NCI-H526 (cell line): ENCODE results near the gene CYP3A4.

Experiments
- DNase-seq, 2 experiments: peaks; one replicate each; lab custom pipeline; 2025; lab: John Stamatoyannopoulos, UW

The CYP3A4 gene

GRCh38 chr7:99720800-99721595 lies 63.0 kb downstream of the CYP3A4 start:
- no peak for DNase-seq

GRCh38 chr7:99719996-99720769 lies 63.8 kb downstream of the CYP3A4 start:
- DNase-seq: no peak

GRCh38 chr7:99713995-99714570 lies 69.9 kb downstream of the CYP3A4 start:
- DNase-seq: no peak

DNA sequence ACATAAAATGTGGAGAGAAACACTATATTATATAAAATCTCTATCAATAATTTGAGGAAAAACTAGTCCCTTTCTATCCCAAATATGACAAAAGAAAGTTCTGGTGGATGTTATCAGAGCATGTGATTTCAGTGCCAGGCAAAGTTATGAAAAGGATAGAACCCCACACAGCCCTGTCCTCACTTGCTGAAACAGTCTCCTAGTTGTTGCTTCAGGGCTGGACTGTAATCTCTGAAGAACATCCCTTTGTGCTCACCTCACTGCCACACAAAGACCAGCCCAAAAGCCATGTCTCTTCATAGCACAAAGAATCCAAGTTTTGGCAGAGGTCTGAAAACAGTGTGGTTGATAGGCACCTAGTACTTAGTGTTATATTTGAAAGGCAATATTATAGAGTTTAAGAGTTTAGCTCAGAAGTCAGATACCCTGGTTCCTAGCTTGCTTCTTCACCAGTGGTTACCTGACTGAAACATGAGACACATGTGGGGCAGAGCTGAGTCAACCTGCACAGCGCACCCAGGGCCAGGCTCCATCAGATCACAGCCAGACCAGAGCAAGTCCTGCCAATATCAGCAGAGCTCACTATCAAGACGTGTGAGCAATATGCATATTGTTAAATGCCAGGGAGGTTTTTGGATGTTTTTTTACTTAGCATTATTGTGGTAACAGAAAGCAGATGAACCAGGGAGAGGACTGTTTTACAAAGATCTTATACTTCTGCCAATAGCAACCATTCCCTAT lies 74.0 kb downstream of the CYP3A4 start:
- DNase-seq: no peak

DNA sequence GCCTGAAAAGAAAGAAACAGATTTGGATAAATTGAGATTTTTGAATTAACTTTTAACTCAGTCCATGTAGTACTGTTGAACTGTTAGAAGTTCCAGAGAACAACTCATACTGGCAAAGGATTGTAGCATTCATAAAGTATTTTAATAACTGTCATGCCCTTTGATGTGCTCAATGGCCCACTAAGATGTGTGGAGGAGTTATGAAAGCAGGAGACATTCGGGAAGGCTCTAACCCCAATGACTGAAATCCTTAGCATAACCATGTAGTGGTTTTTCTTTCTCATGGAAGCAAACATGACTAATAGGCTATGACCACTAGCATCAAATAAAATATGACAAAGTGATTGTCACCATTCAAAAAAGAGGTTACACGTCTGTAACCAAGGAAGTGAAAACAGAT lies 74.7 kb downstream of the CYP3A4 start:
- no peak for DNase-seq

DNA sequence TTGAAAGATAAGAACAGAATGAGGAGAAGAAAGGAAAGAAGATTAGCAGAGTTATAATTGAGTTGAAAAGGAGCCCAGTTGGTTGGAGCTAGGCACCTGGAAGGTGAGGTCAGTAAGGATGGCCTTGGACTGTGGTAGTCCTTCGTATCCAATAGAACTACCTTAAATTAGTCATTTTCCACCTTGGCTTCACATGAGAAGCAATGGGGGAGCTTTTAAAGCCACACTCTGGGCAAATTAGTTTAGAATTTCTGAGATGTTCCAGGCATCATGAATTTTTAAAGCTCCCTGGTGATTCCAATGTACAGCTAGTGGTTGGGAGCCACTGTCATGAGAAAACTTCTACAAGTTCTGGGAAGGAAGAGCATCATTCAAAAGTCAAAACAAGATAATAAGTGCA lies 76.9 kb downstream of the CYP3A4 start:
- DNase-seq: no peak
